CD4-positive, alpha-beta T cell treated with Interferon gamma for 1 hour (primary cell): ENCODE data around the gene SMAGP.
"Not testable (repeated sequence)": the region's sequence is repeated elsewhere in the genome, so short reads cannot be mapped to it uniquely, and the experiment has no call there.

ENCODE experiments used
- DNase-seq: peaks from one replicate; pipeline ENCODE4 v3.0.0-alpha.2; 2020

The SMAGP gene

GRCh38 chr12:51263341-51263740 lies 6.9 kb downstream of the SMAGP start:
- DNase-seq = no peak

- DNase-seq = peak; percentile 39
These were observed 7.4 kb downstream of the SMAGP start for GRCh38 chr12:51262758-51263177.

- DNase-seq = not testable (repeated sequence)
These were observed 10.6 kb downstream of the SMAGP start for GRCh38 chr12:51259600-51259999.

GRCh38 chr12:51254536-51254935 lies 15.7 kb downstream of the SMAGP start:
- DNase-seq = no peak

- DNase-seq = no peak
These were observed 16.9 kb downstream of the SMAGP start for GRCh38 chr12:51253276-51253675.

- DNase-seq = no peak
These were observed 22.6 kb downstream of the SMAGP start for GRCh38 chr12:51247523-51248206.

GRCh38 chr12:51246254-51246853 lies 23.9 kb downstream of the SMAGP start:
- DNase-seq = peak; percentile 57

GRCh38 chr12:51245476-51246253 lies 24.6 kb downstream of the SMAGP start:
- DNase-seq = no peak

GRCh38 chr12:51244269-51244668 lies 25.9 kb downstream of the SMAGP start:
- no peak for DNase-seq

GRCh38 chr12:51242876-51243275 lies 27.3 kb downstream of the SMAGP start:
- DNase-seq = no peak

- DNase-seq = peak; percentile 55
These were observed 28.1 kb downstream of the SMAGP start for GRCh38 chr12:51242120-51242519.

- no peak for DNase-seq
These were observed 29.2 kb downstream of the SMAGP start for GRCh38 chr12:51240971-51241370.

- peak; percentile 97 for DNase-seq
These were observed 31.5 kb downstream of the SMAGP start, which contains the start of gene DAZAP2 for GRCh38 chr12:51238510-51239334. TSS of gene DAZAP2 (plus strand) at chr12:51238826. CDS start at chr12:51238908, 82 bp downstream.

GRCh38 chr12:51238037-51238509 lies 32.1 kb downstream of the SMAGP start:
- DNase-seq = no peak

GRCh38 chr12:51234530-51234929 lies 35.7 kb downstream of the SMAGP start:
- DNase-seq = no peak

GRCh38 chr12:51232642-51233041 lies 37.6 kb downstream of the SMAGP start:
- DNase-seq = no peak

- DNase-seq = no peak
These were observed 41.0 kb downstream of the SMAGP start for GRCh38 chr12:51229116-51229809.

- no peak for DNase-seq
These were observed 42.3 kb downstream of the SMAGP start for GRCh38 chr12:51227962-51228361.

GRCh38 chr12:51227112-51227511 lies 43.1 kb downstream of the SMAGP start:
- DNase-seq = not testable (repeated sequence)

GRCh38 chr12:51225771-51226170 lies 44.4 kb downstream of the SMAGP start:
- no peak for DNase-seq

- DNase-seq = no peak
These were observed 45.0 kb downstream of the SMAGP start for GRCh38 chr12:51225234-51225633.

GRCh38 chr12:51224625-51225024 lies 45.6 kb downstream of the SMAGP start:
- DNase-seq = no peak
